ENCODE measurements around the gene SRPRB. TPM values are rescaled to one million over a fixed set of nuclear protein-coding genes. Genes with fewer than 3 reads are reported as not detected.

SRPRB gene
- 79.5 and 89.3 TPM in 2 replicates for total RNA-seq

GRCh38 chr3:133805702-133806475 lies at the start of gene SRPRB:
Gene SRPRB, plus strand, starts transcription at chr3:133805815. Its CDS starts 34 bp downstream, at chr3:133805849.

Other genes starting within 250 kb of the SRPRB start
- 177 and 192 TPM in 2 replicates for gene CDV3, start 232.1 kb upstream of the SRPRB start, total RNA-seq
- gene TOPBP1, start 143.9 kb upstream of the SRPRB start, total RNA-seq: 25.0 and 51.5 TPM in 2 replicates
- gene TF, start 59.4 kb upstream of the SRPRB start, total RNA-seq: under 0.01 TPM in 2 replicates
- gene RAB6B, start 90.1 kb downstream of the SRPRB start, total RNA-seq: 0.22 and 0.37 TPM in 2 replicates
- under 0.01 TPM in 1 of 2 replicates, not detected in the other for gene SLCO2A1, start 224.1 kb downstream of the SRPRB start, total RNA-seq